B cell (primary cell): Measurements from ENCODE around the gene NR3C2. TPM values are rescaled to one million over a fixed set of nuclear protein-coding genes. Genes with fewer than 3 reads are reported as not detected.

ENCODE experiments used
- ATAC-seq: fragments of 200-7000 bp; cut with Tn5 transposase; one replicate; pipeline ENCODE4 v1.10.0; 2021; ENCODE audit warnings: low read depth, mild to moderate bottlenecking, moderate number of reproducible peaks, moderate library complexity
- CTCF ChIA-PET: fragments of 350-600 bp; sonication (Branson Sonifier 250); formaldehyde crosslinking; loops from one replicate; lab custom pipeline; 2021; ENCODE audit warnings: antibody characterized with exemption, inconsistent platforms; lab: Charles Lee
- POLR2A ChIA-PET: fragments of 350-600 bp; sonication (Branson Sonifier 250); formaldehyde crosslinking; loops from one replicate; lab custom pipeline; 2021; ENCODE audit warnings: antibody characterized with exemption; lab: Charles Lee
- DNase-seq: peaks from one replicate; pipeline ENCODE4 v3.0.0; 2013
- H2AFZ ChIP-seq: 2 replicates; pipeline ENCODE4 v1.6.1; 2012; ENCODE audit warnings: mild to moderate bottlenecking, low read depth, low read length; ENCODE audit not compliant: insufficient read depth, poor library complexity, severe bottlenecking
- H3K27ac ChIP-seq, 2 donors: 1 replicate in 1 of 2; 2 replicates in 1 of 2; pipeline ENCODE4 v1.5.1; 2012 to 2013; ENCODE audit warnings: low read length in 2 of 2, mild to moderate bottlenecking in 2 of 2, moderate library complexity in 1 of 2
- H3K27me3 ChIP-seq, 4 experiments: fragments of 200-600 bp in 1 of 4; sonication (generic) in 1 of 4; replicated peaks in 1 of 4; 1 replicate in 2 of 4; 2 replicates in 2 of 4; pipeline versions ENCODE4 v1.6.1 to v1.7.0; 2013 to 2016; ENCODE audit warnings: low read length in 3 of 4, mild to moderate bottlenecking in 2 of 4, mixed read lengths in 1 of 4, moderate library complexity in 1 of 4; ENCODE audit not compliant: insufficient read depth in 4 of 4, control insufficient read depth in 3 of 4; ENCODE audit errors: control extremely low read depth in 1 of 4
- H3K36me3 ChIP-seq, 2 experiments: replicated peaks in 1 of 2; 1 replicate in 1 of 2; 2 replicates in 1 of 2; pipeline versions ENCODE4 v1.6.1 to v1.7.1; 2013; ENCODE audit warnings: low read length in 1 of 2; ENCODE audit not compliant: insufficient read depth in 2 of 2, control insufficient read depth in 1 of 2; ENCODE audit errors: control extremely low read depth in 1 of 2, extremely low read depth in 1 of 2
- H3K4me1 ChIP-seq, 2 donors: fragments of 200-600 bp in 1 of 2; sonication (generic) in 1 of 2; 1 replicate in 1 of 2; 2 replicates in 1 of 2; pipeline versions ENCODE4 v1.5.1 to v1.6.1; 2013 to 2017; ENCODE audit warnings: low read length in 2 of 2; ENCODE audit not compliant: control insufficient read depth in 2 of 2, insufficient read depth in 2 of 2
- H3K4me2 ChIP-seq: replicated peaks from 2 replicates; pipeline ENCODE3; 2012; ENCODE audit warnings: mild to moderate bottlenecking, low read depth, low read length; ENCODE audit not compliant: poor library complexity, severe bottlenecking
- H3K4me3 ChIP-seq, 5 experiments: fragments of 200-600 bp in 1 of 5; sonication (generic) in 1 of 5; 1 replicate in 3 of 5; 2 replicates in 2 of 5; pipeline versions ENCODE4 v1.5.1 to v1.7.0; 2011 to 2016; ENCODE audit warnings: low read length in 4 of 5, mild to moderate bottlenecking in 4 of 5, low read depth in 2 of 5, control low read depth in 1 of 5, moderate library complexity in 1 of 5; ENCODE audit not compliant: insufficient read depth in 1 of 5; ENCODE audit errors: control extremely low read depth in 1 of 5, extremely low read depth in 1 of 5
- H3K79me2 ChIP-seq: fragments of 200-600 bp; sonication (generic); one replicate; pipeline ENCODE4 v1.6.0; 2016; ENCODE audit warnings: low read length; ENCODE audit not compliant: control insufficient read depth, insufficient read depth
- H3K9ac ChIP-seq: fragments of 200-600 bp; sonication (generic); 2 replicates; pipeline ENCODE4 v1.6.1; 2017; ENCODE audit warnings: mild to moderate bottlenecking, low read length, moderate library complexity
- H3K9me3 ChIP-seq, 3 donors: one replicate each; pipeline versions ENCODE4 v1.6.1 to v1.7.1; 2013; ENCODE audit warnings: low read length in 2 of 3; ENCODE audit not compliant: control insufficient read depth in 2 of 3, insufficient read depth in 1 of 3; ENCODE audit errors: control extremely low read depth in 1 of 3
- H4K20me1 ChIP-seq: 2 replicates; pipeline ENCODE4 v1.6.0; 2012; ENCODE audit warnings: mild to moderate bottlenecking, low read length; ENCODE audit not compliant: insufficient read depth, control insufficient read depth, poor library complexity, severe bottlenecking
- H3K27ac Mint-ChIP-seq: one replicate; pipeline ENCODE4 v1.8.0; 2021; ENCODE audit warnings: mixed read lengths
- H3K27me3 Mint-ChIP-seq: one replicate; pipeline ENCODE4 v1.8.0; 2021; ENCODE audit warnings: mixed read lengths
- H3K4me1 Mint-ChIP-seq: one replicate; pipeline ENCODE4 v1.8.0; 2021; ENCODE audit warnings: mixed read lengths
- H3K4me3 Mint-ChIP-seq: one replicate; pipeline ENCODE4 v1.8.0; 2021; ENCODE audit warnings: mixed read lengths
- H3K9me3 Mint-ChIP-seq: one replicate; pipeline ENCODE4 v1.8.0; 2022; ENCODE audit warnings: mixed read lengths; ENCODE audit not compliant: insufficient read depth
- CTCF ChIP-seq: fragments of 200-600 bp; IDR thresholded peaks from one replicate; pipeline ENCODE4 v1.8.0; 2022; ENCODE audit warnings: antibody characterized with exemption, mild to moderate bottlenecking
- EZH2 ChIP-seq: IDR thresholded peaks from 2 replicates; pipeline ENCODE4 v1.6.1; 2012; ENCODE audit warnings: borderline replicate concordance, low read depth, mild to moderate bottlenecking, moderate library complexity, low read length; ENCODE audit not compliant: insufficient read depth, poor library complexity, severe bottlenecking
- WGBS: methylation state at CpG from one replicate; pipeline ENCODE4 v1.1.5; 2013; ENCODE audit warnings: missing lambda C conversion rate; ENCODE audit not compliant: insufficient coverage; 5-methylcytosine and 5-hydroxymethylcytosine counted together
- intact Hi-C: fragments of 100-400 bp; cut with micrococcal nuclease; formaldehyde crosslinking; loops from one replicate; pipeline ENCODE4 v1.10.0; 2022
- polyA plus RNA-seq: library from polyadenylated mRNA; depleted of rRNA; stranded (reverse); fragments of >200 nt; gene quantifications from 2 replicates; pipeline ENCODE4 v1.2.3, GENCODE V29; 2012
- total RNA-seq, 2 donors: library from RNA; stranded (reverse); fragments of 120-200 nt in 1 of 2; gene quantifications; 1 replicate in 1 of 2; 2 replicates in 1 of 2; pipeline versions ENCODE4 v1.2.3 to v1.2.4, GENCODE V29; 2013 to 2022

The NR3C2 gene
- total and polyA plus RNA-seq, 2 donors (not counting 1 experiment from before 2014, with no cell fraction given), result 6.7 to 19.3 TPM

GRCh38 chr4:148071009-148071408, 371.2 kb downstream of the NR3C2 start:
- H3K36me3 ChIP-seq, result no peaks in the 10 kb centered on the region
- no peaks in the 10 kb centered on the region for H3K4me1 ChIP-seq
- no peaks in the 10 kb centered on the region for H3K4me1 Mint-ChIP-seq
- CTCF ChIA-PET, result no interaction called here
- H3K4me3 Mint-ChIP-seq, result no peak overlapping the region
- no peak overlapping the region for H3K4me2 ChIP-seq
- POLR2A ChIA-PET, result no interaction called here
- DNase-seq (no peak), ATAC-seq (no peak)
- H3K9me3 Mint-ChIP-seq, result peaks cover 14% of the 10 kb centered on the region
- no peaks in the 10 kb centered on the region for H3K27me3 ChIP-seq
- no peak overlapping the region for H3K27ac ChIP-seq
- H3K27ac Mint-ChIP-seq, result no peak overlapping the region
- intact Hi-C loops, result no loop called here
- no peak for TF ChIP-seq EZH2
- no peak for TF ChIP-seq CTCF
- H3K79me2 ChIP-seq, result no peaks in the 10 kb centered on the region
- peaks cover 0 to 32% (median 20%) of the 10 kb centered on the region in 3 donors for H3K9me3 ChIP-seq
- H4K20me1 ChIP-seq, result no peaks in the 10 kb centered on the region
- 82% methylated on average over 2 of the region's 4 CpGs for WGBS
- no peak overlapping the region for H3K9ac ChIP-seq
- H3K27me3 Mint-ChIP-seq, result no peaks in the 10 kb centered on the region
- H2AFZ ChIP-seq, result no peak overlapping the region
- H3K4me3 ChIP-seq, result no peak overlapping the region

- Histone ChIP-seq H3K27ac (no peak overlapping the region), H3K4me1 (no peaks in the 10 kb centered on the region), H4K20me1 (no peaks in the 10 kb centered on the region), H3K9me3 (peaks cover 0 to 27% (median 12%) of the 10 kb centered on the region in 3 donors), H3K4me2 (no peak overlapping the region), H3K79me2 (no peaks in the 10 kb centered on the region), H3K4me3 (no peak overlapping the region), H3K27me3 (no peaks in the 10 kb centered on the region), H3K36me3 (no peaks in the 10 kb centered on the region), H3K9ac (no peak overlapping the region), H2AFZ (no peak overlapping the region)
- POLR2A ChIA-PET, result no interaction called here
- Mint-ChIP-seq H3K27me3 (no peaks in the 10 kb centered on the region), H3K27ac (no peak overlapping the region), H3K4me3 (no peak overlapping the region), H3K4me1 (no peaks in the 10 kb centered on the region), H3K9me3 (peaks cover 7% of the 10 kb centered on the region)
- intact Hi-C loops, result no loop called here
- ATAC-seq (no peak), DNase-seq (no peak)
- CTCF ChIA-PET, result no interaction called here
- TF ChIP-seq CTCF (no peak), EZH2 (no peak)
- 90% methylated on average over 2 of the region's 3 CpGs for WGBS
These were observed 372.4 kb downstream of the NR3C2 start for GRCh38 chr4:148069895-148070178.
